Measurements from ENCODE around the gene NPAS3. TPM values are rescaled to one million over a fixed set of nuclear protein-coding genes. Genes with fewer than 3 reads are reported as not detected.

Gene NPAS3
- polyA plus RNA-seq, 10 donors: 3.5 to 7.5 (median 5.0) TPM

DNA sequence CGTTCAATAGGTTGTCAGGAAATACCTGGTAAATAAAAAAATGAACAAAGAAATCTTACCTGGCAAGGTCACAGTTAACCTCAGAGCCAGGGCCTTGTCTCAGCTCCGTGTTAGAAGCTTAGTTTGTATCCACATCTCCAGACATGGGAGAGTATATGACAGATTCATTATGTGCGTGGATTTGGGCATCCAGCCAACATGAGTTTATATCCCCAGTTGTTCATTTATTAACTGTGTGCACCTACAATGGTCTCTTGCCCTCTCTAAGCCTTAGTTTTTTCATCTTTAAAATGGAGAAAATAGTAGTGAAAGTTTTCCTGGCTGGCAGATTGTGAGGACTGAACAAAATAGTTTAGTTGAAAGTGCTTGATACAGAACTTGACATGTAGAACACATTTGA lies 437.8 kb downstream of the NPAS3 start:
- DNase-seq: no peak

DNA sequence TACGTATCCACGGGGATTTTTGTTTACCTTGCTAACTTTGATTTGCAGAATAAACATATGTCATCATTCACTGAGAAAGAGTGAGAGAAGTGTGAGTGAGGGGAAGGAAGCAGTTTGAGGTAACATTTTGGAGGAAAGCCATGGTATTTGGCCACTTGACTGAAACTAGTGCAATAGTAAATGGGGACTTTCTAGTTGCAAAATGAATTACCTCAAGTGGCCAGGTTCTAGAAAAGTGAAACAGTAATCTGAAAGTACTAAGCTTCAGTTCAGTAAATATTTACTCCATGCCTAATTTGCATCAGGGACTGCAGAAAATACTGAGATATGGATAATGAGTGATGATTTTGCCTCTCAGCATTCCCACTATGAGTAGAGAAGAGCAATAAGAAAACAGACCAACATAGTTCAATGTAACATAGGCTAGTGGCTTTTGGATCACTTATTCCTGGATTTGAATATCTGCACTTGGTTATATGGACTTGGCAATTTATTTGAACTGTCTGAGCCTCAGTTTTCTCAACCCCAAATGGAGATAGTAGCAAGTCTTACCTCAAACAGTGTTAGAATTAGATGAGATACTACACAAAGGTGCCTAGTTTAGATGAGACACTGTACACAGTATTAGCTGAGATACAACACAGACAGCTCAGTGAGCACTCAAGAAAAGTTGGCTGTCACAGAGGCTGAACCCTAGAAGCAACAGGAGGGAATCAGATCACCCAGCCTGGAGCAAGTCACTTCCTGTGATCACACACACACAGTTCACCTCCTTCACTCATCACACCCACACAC lies 439.1 kb downstream of the NPAS3 start:
- DNase-seq: no peak

DNA sequence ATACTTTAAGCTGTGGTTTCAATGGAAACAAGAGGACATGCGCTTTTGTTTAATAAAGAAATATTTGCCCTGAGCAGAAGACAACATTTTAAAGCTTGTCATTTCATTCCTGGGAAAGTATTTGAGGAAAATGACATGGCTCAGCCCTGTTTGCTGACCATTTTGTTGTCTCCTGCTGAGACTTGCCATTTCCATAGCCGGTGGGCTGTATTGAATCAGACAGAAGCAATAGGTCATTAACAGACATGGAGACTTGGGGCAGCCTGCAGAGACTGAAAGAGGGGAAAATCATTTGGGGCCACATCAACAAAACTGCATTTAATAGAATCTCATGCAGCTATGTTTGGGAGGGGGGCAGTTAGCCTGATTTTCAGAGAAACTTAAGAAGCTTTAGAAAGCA lies 443.0 kb downstream of the NPAS3 start:
- DNase-seq: no peak

- no peak for DNase-seq
These were observed 447.5 kb downstream of the NPAS3 start for GRCh38 chr14:33386140-33386539.

DNA sequence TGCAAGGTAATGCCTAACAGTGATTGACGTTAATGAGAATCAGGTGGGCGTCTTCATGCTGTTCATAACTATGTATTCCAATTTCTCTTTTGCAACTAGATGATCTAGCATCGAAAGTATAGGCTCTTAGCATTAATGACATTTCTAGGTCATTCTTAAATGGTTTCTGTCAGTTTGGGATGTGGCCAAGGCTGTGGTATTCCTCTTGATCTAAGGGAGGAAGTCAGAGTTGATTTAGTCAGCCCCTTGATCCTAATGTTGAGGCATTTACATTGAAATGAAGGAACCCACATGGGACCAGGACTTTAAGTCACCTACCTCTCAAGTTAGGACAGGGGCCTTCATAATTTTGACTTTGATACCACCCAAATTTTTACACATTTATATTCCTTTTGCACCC lies 448.1 kb downstream of the NPAS3 start:
- DNase-seq: no peak

- DNase-seq: no peak
These were observed 451.7 kb downstream of the NPAS3 start for GRCh38 chr14:33390335-33390734.

DNA sequence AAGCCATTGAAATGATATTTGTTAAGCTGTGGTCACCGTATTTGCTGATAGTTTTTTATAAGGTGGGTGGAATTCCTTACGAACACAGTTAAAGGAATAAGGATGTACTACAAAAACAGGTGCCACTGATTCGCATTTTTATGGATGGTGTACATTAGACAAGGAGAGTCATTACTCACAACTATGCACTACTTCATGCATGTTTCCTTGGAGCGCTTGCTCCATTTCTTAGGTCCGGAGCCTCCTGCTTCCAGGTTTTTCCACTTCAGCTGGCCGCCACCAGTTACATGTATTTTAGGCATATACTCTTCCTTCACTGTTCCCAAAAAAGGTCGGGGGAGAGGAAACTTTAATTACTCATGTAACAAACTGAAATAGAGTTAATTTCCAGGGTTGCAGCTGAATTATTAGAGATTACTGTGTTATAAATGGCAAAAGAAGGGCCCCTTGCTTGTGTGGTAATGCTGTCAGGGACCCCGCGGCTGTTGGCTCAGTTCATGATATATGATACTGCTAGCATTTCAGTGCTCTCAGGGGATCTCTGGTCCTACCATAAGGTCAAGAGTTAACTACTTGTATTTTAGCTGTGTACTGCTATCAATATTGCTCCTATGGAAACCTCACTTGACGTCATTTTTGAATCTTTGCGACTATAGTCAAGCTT lies 454.7 kb downstream of the NPAS3 start:
- DNase-seq: peak; percentile 31 to 88 (median 73)

GRCh38 chr14:33393895-33394368 lies 455.3 kb downstream of the NPAS3 start:
- no peak for DNase-seq

DNA sequence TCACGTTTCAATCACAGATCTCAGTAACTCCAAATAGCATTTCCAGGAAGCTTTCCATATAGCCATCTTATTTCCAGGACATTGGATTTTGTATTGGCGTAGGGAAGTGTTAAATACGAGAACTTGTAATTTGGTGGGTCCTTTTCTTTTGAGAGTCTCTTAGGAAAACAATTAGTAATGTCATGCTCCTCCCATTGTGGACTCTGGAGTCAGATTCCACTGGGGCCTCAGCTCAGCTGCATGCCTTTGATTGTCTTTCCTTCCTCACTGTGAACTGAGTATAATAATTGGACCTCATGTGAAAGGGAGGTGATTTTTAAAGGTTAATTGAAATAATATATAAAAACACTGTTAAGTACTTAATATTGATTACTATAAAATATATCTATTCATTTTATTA lies 462.6 kb downstream of the NPAS3 start:
- no peak for DNase-seq

DNA sequence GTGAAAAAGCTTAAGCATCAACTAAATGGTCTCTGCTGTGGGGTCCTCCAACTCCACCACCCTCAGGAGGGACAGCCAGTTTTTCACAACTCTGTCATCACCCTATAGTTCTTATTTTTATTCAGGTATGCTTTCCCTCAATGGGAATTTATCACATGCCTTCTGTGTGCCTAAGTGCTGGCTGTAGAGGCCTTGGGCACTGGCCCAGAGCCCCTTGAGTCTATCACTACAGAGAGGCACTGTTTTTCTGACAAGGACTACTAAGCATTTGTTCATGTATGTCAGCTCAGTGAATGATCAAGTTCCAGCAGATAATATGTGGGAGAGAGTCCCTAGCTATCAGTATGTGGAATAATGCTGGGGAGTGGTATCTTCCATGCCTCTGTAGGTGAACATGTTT lies 463.9 kb downstream of the NPAS3 start:
- no peak for DNase-seq

DNA sequence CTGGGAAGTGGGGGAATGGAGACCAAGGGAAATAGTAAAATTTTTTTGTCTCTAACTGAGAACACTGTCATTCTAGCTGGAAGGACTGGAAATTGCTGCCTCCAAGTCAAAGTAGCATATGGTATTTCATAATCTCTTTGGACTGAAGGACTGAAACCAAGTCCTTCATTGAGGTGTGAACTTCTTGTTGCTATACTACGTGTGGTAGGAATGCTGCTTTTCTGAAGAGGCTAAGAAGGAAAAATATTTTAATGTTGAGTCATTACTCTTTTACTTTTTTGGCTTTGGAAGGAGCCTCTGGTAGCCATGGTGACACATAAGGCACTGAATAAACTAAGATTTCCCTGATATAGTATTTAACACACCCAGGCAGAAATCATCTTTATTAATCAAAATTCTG lies 465.4 kb downstream of the NPAS3 start:
- DNase-seq: peak; percentile 44 to 78 (median 65)

- DNase-seq: no peak
These were observed 466.4 kb downstream of the NPAS3 start for GRCh38 chr14:33404964-33405574.

DNA sequence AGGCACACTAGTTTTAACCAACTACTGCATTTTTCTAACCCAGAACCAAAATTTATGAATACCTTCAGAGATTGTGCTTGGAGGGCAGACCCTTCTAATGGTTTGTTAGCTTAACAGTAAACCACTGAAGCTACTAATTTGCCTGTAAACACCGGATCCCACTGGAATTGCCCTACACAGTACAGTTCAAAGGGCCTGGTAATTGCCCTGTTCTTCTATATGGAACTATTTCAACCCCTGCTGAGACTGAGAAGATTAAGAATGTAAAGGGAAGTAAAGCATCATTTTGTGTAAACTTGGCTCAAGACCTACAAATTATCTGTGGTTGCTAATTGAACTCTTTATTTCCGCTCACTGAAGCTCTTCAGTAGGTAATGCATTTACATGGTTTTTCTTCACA lies 468.1 kb downstream of the NPAS3 start:
- no peak for DNase-seq

GRCh38 chr14:33408291-33408690 lies 469.6 kb downstream of the NPAS3 start:
- no peak for DNase-seq

DNA sequence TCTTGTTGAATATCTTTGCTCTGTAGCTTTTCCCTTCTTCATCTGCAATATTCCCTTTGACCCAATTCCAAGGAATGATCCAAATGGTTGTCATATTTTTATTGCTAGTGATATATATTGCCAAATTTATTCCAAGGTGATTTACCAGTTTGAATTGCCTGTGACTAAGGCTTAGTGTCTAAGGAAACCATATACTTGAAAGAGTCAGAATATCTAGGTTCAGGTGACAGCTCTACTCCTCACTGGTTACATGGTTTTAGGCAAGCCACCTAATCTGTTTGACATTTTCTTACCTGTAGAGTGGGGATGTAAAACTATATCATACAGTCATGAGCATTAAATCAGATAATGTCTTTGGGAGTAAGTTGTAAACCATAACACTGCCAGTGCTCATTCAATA lies 473.8 kb downstream of the NPAS3 start:
- no peak for DNase-seq

- no peak for DNase-seq
These were observed 474.7 kb downstream of the NPAS3 start for GRCh38 chr14:33413381-33413780.

DNA sequence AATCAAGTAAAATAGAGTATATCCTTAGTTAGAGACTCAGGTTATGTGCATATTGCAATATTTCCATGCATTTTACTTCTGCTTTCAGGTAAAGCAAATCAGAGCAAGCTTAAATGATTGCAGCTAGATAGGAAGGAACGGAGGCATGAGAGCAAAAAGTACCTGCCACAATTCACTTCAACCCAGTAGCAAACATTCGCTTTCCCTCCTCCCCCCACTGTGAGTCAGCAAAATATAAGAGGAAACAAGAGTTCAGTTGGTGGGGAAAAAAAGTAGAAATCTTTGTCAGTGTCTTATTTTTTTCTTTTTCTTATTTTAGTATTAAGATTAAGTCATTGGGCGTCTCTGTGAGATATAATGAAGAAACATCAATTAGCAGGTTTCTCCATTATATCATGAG lies 475.4 kb downstream of the NPAS3 start:
- DNase-seq: no peak

DNA sequence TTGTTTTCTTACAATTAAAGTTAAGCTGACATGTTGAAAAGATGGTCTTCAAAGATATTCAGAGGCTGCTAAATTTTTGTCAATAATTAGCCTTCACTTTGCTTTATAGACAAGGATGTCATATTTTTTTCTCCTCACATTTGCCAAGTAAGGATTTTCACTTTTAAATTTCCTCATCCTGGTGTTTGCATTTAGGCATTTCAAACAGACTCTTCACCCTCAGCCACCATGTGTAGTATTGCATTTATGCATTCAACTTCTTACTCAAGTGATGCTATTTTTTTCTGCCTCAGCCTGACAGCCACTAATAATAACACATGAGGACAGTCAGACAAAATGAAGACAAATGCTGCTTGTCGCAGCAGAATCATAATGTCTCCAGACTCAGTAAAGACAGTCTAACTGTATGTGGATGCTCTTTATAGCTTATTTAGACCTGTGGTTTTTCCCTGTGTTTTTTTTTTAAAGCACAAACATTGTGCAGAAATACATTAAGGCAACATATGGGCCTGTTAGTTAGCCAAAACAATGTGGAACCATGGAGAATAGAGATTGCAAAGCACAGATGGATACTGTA lies 481.5 kb downstream of the NPAS3 start:
- no peak for DNase-seq

GRCh38 chr14:33430414-33431035 lies 491.8 kb downstream of the NPAS3 start:
- DNase-seq: no peak

DNA sequence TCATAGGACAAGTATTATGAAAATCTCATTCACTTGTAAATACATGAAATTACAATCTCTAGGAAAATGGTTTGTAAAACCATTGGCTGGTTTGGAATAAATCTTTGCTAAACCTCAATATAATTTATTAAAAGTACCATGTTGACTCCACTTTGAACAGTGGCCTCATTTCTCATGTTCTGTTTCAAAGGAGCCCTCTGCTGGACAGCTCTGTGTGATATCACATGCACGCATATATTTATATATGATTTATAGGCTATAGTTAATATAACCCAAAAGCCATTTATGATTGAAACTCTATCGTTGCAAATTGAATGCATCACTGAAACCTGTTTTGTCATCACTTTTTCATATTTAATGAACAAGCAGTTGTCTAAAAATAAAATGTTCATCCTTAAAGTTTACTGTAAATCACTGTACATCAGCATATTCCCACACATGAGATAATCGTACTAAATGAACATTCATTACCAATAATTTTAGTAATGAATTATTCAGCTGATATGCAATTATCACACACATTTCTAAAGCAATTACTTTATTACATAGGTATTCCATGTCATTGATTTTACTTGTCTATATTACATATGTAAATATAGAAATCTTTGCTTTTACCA lies 493.8 kb downstream of the NPAS3 start:
- DNase-seq: peak; percentile 38 to 72 (median 53)

DNA sequence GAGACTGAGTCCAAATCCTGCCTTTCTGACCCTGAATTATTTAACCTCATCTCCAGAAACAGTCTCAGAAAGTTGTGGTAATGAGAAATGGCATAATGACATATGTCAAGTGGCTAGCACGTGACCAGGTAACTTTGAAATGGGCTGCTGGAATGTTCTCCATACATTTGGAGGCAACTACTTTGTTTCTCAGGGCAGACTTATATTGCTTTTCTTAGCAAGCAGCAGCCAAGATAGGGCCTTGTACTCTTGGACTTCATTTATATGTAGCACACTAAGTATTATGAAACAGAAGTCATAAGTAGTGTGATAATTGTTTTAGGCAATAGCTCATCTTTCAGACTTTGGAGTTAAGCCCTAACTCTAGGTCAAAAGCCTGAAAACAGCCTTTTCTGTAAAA lies 494.7 kb downstream of the NPAS3 start:
- no peak for DNase-seq

Measured in muscle of back (tissue), 11 donors.